A673 (cell line): ENCODE measurements around the gene CHMP2B. TPM values are rescaled to one million over a fixed set of nuclear protein-coding genes. Genes with fewer than 3 reads are reported as not detected.

ENCODE experiments used
- BruUV-seq: library from RNA; stranded (reverse); fragments of 400-500 nt; replicated peaks from 2 replicates; lab custom pipeline; 2021; lab: Mats Ljungman, UMichigan
- CTCF ChIA-PET: fragments of 300-600 bp; sonication (Branson Sonifier 250); formaldehyde crosslinking; loops from one replicate; lab custom pipeline; 2022; ENCODE audit warnings: antibody characterized with exemption; lab: Charles Lee
- POLR2A ChIA-PET: fragments of 300-600 bp; sonication (Branson Sonifier 250); formaldehyde crosslinking; loops from one replicate; lab custom pipeline; 2022; ENCODE audit warnings: antibody characterized with exemption; ENCODE audit not compliant: low non-redundant PET; lab: Charles Lee
- DNase-seq: peaks from one replicate; pipeline ENCODE4 v3.0.0-alpha.2; 2015; ENCODE audit warnings: low spot score
- H3K27ac ChIP-seq: fragments of 200-600 bp; sonication (generic); 2 replicates; pipeline ENCODE4 v1.5.1; 2016; ENCODE audit warnings: mixed run types, low read depth, mild to moderate bottlenecking, mixed read lengths, antibody characterized with exemption, low read length; ENCODE audit not compliant: poor library complexity, severe bottlenecking
- H3K27me3 ChIP-seq: fragments of 200-600 bp; sonication (generic); replicated peaks from 2 replicates; pipeline ENCODE4 v1.6.1; 2017; ENCODE audit warnings: mixed run types, low read depth, mild to moderate bottlenecking, mixed read lengths, antibody characterized with exemption, low read length; ENCODE audit not compliant: insufficient read depth, poor library complexity
- H3K36me3 ChIP-seq: fragments of 200-600 bp; sonication (generic); 2 replicates; pipeline ENCODE4 v1.6.1; 2016; ENCODE audit warnings: mixed run types, mild to moderate bottlenecking, mixed read lengths, antibody characterized with exemption, low read length; ENCODE audit not compliant: insufficient read depth, poor library complexity, severe bottlenecking
- H3K4me1 ChIP-seq: fragments of 200-600 bp; sonication (generic); 2 replicates; pipeline ENCODE4 v1.6.1; 2017; ENCODE audit warnings: mixed run types, mild to moderate bottlenecking, mixed read lengths, antibody characterized with exemption, low read length; ENCODE audit not compliant: insufficient read depth, poor library complexity, severe bottlenecking
- H3K4me3 ChIP-seq: fragments of 200-600 bp; sonication (generic); 2 replicates; pipeline ENCODE4 v1.5.1; 2016; ENCODE audit warnings: low read depth, mixed run types, mild to moderate bottlenecking, mixed read lengths, low read length; ENCODE audit not compliant: poor library complexity, severe bottlenecking
- H3K9me3 ChIP-seq: fragments of 200-600 bp; sonication (generic); 2 replicates; pipeline ENCODE4 v1.6.1; 2016; ENCODE audit warnings: mixed run types, low read depth, mild to moderate bottlenecking, mixed read lengths, antibody characterized with exemption, low read length; ENCODE audit not compliant: poor library complexity, severe bottlenecking
- EZH2 ChIP-seq: fragments of 200-600 bp; sonication (generic); IDR thresholded peaks from 2 replicates; pipeline ENCODE4 v1.6.1; 2017; ENCODE audit warnings: borderline replicate concordance, low read depth, mild to moderate bottlenecking, mixed read lengths, antibody characterized with exemption, low read length; ENCODE audit not compliant: poor library complexity, severe bottlenecking
- intact Hi-C: fragments of 100-400 bp; cut with micrococcal nuclease; formaldehyde crosslinking; loops from one replicate; pipeline ENCODE4 v1.10.0; 2022; ENCODE audit not compliant: unreplicated experiment
- total RNA-seq: library from RNA; stranded (reverse); gene quantifications from 2 replicates; pipeline ENCODE4 v1.2.3, GENCODE V29; 2021
- TF ChIP-seq, protein P1 (sequence below): fragments of 300-800, 200-600 bp; sonication (generic); conservative IDR thresholded peaks from 2 replicates; pipeline ENCODE4 v1.5.1; 2017; ENCODE audit warnings: low read depth, mild to moderate bottlenecking, antibody characterized with exemption, low read length, moderate library complexity, mixed read lengths

CHMP2B gene
- total RNA-seq, 1 experiment from 2014 or later: 33.7 TPM

- no TSS peak for BruUV-seq
- Histone ChIP-seq H3K36me3 (no peaks in the 10 kb centered on the region), H3K27me3 (no peaks in the 10 kb centered on the region), H3K27ac (peak overlapping the region; percentile 76), H3K9me3 (no peaks in the 10 kb centered on the region), H3K4me3 (peak overlapping the region; percentile 79), H3K4me1 (peaks cover 22% of the 10 kb centered on the region)
- POLR2A ChIA-PET: no interaction called here
- peak; percentile 15 for DNase-seq
- intact Hi-C loops: no loop called here
- CTCF ChIA-PET: no interaction called here
- TF ChIP-seq, protein P1, sequence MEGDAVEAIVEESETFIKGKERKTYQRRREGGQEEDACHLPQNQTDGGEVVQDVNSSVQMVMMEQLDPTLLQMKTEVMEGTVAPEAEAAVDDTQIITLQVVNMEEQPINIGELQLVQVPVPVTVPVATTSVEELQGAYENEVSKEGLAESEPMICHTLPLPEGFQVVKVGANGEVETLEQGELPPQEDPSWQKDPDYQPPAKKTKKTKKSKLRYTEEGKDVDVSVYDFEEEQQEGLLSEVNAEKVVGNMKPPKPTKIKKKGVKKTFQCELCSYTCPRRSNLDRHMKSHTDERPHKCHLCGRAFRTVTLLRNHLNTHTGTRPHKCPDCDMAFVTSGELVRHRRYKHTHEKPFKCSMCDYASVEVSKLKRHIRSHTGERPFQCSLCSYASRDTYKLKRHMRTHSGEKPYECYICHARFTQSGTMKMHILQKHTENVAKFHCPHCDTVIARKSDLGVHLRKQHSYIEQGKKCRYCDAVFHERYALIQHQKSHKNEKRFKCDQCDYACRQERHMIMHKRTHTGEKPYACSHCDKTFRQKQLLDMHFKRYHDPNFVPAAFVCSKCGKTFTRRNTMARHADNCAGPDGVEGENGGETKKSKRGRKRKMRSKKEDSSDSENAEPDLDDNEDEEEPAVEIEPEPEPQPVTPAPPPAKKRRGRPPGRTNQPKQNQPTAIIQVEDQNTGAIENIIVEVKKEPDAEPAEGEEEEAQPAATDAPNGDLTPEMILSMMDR: no peak
- no peak for TF ChIP-seq EZH2
These were observed 681 bp downstream of the CHMP2B start for GRCh38 chr3:87227835-87228144.

DNA sequence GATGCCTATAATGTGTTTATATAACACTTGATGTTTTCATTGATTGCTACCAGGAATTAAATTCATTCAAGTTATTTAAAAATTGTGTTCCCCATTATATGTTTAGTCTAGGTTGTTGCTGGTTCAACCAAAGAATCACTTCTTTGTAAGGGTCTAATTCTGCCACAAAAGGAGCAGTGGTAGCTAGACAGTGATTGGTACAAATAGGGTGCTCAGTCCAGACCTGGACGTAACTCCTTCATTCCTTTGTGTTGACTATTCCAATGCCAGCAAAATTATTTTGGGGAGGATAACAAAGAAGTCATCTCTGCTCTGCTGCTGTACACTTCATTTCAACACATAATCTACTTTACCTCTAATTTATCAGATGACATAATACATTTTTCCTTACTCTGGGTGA, 1.2 kb downstream of the CHMP2B start:
- H3K4me1 ChIP-seq: peaks cover 22% of the 10 kb centered on the region
- H3K36me3 ChIP-seq: no peaks in the 10 kb centered on the region
- ChIA-PET POLR2A (no interaction called here), CTCF (no interaction called here)
- no peaks in the 10 kb centered on the region for H3K27me3 ChIP-seq
- no peaks in the 10 kb centered on the region for H3K9me3 ChIP-seq
- no peak for DNase-seq
- BruUV-seq: TSS peak; percentile 39
- intact Hi-C loops: no loop called here
- no peak overlapping the region for H3K27ac ChIP-seq
- TF ChIP-seq, protein P1: no peak
- no peak for TF ChIP-seq EZH2
- peak overlapping the region; percentile 79 for H3K4me3 ChIP-seq

DNA sequence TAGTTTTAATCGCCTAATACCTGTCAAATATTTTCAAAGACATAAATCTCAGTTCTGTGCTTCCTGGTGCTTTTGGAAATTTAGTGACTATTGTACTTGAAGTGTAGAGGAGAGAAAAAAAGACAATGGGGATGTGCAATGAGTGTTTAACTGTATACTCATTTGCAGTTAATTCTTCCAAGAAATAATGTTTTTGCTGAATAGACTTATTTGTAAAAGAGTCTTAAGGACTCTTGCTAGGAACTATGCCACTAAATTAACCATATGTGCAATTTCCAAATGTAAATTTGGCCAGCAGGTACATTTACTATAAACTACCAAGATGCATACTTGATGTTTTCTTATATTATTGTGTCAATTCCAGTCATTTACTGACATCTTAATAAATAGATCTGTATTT, 2.0 kb downstream of the CHMP2B start:
- Histone ChIP-seq H3K4me3 (peak overlapping the region; percentile 79), H3K9me3 (no peaks in the 10 kb centered on the region), H3K27ac (no peak overlapping the region), H3K36me3 (no peaks in the 10 kb centered on the region), H3K4me1 (peaks cover 22% of the 10 kb centered on the region), H3K27me3 (no peaks in the 10 kb centered on the region)
- no peak for TF ChIP-seq EZH2
- TF ChIP-seq, protein P1: no peak
- CTCF ChIA-PET: no interaction called here
- intact Hi-C loops: no loop called here
- no TSS peak for BruUV-seq
- POLR2A ChIA-PET: no interaction called here
- no peak for DNase-seq
